Forelimb muscle (tissue), 1 donor: ENCODE data around the gene KIAA0753. TPM values are rescaled to one million over a fixed set of nuclear protein-coding genes. Genes with fewer than 3 reads are reported as not detected.

Experiments
- DNase-seq: peaks from one replicate; pipeline ENCODE4 v3.0.0-alpha.2; 2013; ENCODE audit warnings: low read depth
- polyA plus RNA-seq: library from polyadenylated mRNA; unstranded; fragments of 120-200 nt; gene quantifications from one replicate; pipeline ENCODE4 v1.2.1, GENCODE V29; 2013; ENCODE audit not compliant: insufficient read length

The KIAA0753 gene
- 9.4 TPM for polyA plus RNA-seq

DNA sequence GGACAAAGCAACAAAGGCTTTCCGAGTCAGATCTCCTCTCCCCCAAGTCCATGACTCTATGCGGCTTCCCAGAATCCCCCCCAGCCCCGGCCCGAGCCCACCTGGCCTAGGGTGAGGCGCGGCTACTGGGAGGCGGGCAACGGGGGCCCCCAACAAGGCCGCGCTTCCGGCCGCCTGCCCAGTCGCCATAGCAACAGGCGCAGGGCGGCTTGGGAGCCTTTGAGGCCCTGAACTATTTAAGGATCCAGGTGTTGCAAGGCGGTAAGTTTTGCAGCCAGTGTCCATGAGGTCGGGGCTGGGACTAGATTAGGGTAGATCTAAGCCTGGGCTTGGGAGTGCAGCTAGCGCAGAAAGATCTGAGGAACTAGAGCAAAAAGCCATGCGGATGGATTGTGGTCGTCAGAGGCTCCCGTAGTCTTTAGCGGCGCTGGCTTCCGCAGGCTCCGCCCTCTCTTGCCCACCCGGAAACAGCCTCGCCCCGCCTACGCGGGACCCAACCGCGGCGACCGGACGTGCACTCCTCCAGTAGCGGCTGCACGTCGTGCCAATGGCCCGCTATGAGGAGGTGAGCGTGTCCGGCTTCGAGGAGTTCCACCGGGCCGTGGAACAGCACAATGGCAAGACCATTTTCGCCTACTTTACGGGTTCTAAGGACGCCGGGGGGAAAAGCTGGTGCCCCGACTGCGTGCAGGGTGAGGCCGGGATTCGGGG is at the start of gene KIAA0753, which contains the start of gene TXNDC17:
KIAA0753 (minus strand) TSS at position 176 of the 711 bp plus-strand sequence. CDS start 5,608 bp downstream, outside the sequence.
TXNDC17 (plus strand) TSS at position 525 of the 711 bp plus-strand sequence; CDS start at position 548, 23 bp downstream.
- DNase-seq = peak; percentile 75

- no peak for DNase-seq
These were observed 48.4 kb upstream of the KIAA0753 start for GRCh38 chr17:6688944-6689343.

DNA sequence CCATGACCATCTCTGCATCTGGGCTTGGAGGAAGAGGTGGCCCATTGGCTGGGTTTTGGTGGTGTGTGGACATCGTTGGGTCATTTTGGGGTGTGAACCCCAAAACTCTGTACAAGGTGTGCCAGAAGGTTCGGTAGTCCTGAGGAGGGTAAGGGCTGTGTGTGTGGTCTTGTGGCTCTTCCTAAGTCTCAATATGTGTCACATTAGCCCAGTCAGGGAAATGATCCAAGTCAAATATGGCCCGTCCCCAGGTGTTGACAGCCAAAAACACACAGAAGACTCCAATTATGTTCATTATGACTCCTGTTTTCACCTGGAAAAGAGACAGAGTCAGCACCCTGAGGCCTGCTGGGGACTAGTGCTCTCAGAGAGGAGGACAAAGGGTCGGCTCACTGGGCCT is 45.5 kb upstream of the KIAA0753 start:
- no peak for DNase-seq

DNA sequence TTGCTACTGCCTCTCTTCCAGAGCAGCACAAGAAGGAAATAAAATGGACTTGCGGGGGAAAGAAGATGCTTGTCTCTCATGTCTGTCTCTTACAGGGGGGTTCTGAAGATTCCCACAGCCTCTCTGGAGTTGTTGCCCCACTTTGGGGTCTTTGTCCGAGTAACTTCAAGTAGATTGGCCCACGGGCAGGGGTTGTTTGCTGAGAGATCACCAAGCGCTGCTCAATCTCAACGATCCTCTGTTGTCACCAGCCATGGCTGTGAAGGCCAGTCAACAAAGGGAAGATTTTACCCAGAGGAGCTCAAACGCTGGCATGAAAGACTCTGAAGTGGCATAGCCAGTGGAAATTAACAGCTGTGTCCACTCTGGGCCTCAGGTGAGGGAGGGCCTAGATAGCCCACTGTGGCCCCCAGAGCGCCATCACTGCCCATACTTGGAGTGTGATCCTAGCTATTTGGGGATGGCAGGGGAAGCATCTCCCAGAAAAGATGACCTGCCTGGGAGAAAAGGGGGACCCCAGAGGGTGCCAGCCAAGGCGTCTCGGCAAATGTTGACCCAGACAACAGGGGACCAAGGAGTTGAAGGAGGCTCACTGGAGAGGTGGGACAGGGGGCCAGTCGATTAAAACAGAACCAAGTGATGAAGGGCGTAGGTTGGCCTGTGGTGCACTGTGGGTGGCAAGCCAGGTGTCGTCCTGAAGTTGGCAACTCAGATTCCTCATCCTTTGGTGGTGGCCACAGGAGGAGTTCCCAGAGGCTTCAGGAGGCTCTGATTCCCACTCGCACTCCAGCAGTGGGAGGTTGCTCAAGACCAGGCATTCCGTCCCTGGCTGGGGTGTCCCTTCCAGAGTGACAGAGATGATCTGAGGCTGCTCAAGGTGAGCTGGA is 44.6 kb upstream of the KIAA0753 start:
- no peak for DNase-seq

DNA sequence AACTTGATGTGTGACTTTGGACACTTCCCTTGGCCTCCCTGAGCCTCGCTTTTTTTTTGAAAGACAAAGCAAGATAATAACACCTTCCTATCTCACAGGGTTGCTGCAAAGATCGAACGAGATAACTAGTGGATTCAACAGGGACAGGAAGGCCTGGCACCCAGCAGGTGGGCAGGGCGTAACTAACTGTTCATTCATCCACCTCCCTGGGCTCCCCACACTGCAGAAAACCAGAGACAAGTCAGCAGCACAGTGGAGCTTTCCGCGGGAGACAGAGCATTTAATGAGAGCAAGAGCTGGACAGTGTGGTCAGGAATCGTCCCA is 43.9 kb upstream of the KIAA0753 start:
- no peak for DNase-seq

DNA sequence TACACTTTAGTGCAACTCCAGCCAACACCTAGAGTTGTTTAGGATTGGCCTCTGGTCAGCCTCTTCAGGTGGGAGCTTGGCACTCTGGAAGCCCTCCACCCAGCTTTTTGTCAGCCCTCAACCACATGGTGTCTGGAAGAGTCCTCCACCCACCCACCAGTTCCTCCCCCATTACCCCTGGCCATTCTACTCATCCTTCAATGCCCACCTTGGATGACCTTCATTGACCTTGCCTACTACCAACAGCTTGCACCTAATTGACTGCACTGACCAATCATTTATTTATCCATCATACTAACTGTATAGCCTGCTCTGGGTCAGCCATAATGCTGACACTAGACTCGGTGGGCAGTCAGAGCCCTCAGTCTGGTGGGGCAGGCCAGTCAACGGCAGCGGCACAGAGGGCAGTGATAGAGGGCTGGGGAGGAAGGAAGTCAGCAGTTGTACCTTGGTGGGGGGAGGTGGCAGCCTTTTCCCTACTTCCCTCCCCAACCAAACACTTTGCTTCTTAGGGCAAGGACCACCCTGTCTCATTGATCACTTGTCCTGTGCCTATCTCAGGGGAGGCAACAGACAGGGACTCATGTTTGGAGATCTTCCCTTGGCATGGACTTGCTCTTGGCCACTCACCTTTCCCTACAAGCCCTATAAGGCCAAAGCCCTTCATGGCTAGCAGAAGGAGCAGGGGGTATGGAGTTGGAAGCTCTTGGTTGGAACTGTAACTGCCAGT is 43.4 kb upstream of the KIAA0753 start:
- DNase-seq = no peak

DNA sequence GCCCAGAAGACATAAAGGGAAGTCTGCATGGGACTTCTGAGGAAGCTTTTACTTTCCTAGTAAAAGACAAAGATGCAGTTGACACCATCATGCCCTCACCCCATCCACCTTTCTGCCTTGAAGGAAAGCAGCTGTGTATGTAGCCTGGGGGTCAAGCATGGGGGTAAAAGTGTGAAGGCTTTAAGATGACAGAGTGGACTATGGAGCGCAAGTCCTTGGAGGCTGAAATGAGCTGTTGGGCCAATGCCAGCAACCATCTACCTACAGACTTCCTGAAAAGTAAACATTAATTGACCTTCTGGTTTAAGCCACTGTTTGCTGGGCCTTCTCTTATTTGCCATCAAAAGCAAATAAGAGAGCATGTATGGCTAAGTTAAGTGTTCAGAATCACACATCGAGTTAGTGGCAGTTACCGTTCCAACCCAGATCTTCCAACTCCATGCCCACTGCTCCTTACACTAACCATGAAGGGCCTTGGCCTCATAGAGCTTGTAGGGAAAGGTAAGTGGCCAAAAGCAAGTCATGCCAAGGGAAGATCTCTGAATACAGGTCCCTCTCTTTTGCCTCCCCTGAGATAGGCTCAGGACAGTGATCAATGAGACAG is 42.7 kb upstream of the KIAA0753 start:
- DNase-seq = no peak

GRCh38 chr17:6682339-6682738 is 41.8 kb upstream of the KIAA0753 start:
- DNase-seq = no peak

- DNase-seq = no peak
These were observed 41.2 kb upstream of the KIAA0753 start for GRCh38 chr17:6681671-6682070.

GRCh38 chr17:6681176-6681575 is 40.7 kb upstream of the KIAA0753 start:
- DNase-seq = no peak

DNA sequence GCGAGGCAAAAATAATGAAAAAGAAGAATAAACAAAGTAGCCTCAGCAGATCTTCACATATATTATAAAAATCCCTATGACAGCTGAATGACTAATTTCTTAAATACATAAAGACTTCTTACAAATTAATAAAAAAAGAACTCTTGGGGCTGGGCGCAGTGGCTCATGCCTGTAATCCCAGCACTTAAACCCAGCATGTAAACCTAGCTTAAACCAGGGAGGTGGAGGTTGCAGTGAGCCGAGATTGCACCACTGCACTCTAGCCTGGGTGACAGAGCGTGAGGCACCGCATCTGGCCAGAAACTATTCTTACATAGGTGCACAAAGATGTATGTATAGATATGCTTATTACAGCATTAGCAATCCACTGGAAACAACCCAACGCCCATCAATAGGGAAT is 38.7 kb upstream of the KIAA0753 start:
- DNase-seq = no peak

DNA sequence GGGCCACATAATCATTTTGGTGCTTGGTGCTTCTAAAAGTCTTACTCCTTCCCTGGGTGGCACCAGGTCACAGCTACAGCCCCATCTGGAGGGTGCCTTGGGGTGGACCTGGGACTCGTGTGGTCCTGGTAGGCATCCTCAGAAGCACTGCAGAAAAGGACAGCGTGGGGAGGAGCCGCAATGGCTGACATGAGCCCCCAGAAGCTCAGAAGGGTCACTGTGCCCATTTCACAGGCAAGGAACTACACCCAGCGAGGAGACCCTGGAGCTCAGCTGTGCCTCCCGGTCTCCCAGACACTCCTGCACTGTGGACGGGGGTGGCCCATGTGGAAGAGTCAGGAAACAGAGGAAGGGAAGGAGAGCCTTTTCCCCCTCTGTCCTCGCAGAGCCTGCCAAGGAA is 37.4 kb upstream of the KIAA0753 start:
- DNase-seq = no peak

DNA sequence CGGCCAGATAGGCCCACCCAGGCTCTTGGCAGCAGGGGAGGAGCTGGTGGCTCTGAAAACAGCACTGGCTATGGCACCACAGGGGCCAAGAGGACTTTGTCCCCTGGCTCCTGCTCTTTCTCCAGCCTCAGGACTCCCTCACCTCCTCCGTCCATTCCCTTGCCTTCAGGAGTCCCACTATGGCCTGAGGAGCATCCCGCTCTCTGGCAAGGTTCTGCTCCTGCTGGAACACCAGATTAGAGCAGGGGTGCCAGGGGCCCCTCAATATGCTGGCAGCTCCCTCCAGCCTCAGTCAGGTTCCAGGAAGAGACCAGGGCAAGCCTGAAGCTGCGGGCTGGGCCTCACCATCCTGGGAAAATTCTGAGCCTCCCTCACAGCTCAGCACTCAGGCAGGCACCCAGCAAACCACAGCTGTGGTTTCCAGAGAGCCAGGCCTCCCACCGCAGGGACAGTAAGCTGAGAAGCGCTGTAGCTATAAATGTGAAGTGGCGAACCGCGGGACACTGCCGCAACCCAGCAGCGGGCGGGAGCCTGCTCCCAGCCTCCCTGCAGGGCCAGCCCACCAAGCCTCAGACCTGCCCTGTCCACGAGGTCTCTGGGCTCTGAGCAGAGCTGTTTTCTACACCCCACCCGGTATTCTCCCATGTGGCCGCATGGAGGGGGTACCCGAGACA is 36.8 kb upstream of the KIAA0753 start:
- no peak for DNase-seq

DNA sequence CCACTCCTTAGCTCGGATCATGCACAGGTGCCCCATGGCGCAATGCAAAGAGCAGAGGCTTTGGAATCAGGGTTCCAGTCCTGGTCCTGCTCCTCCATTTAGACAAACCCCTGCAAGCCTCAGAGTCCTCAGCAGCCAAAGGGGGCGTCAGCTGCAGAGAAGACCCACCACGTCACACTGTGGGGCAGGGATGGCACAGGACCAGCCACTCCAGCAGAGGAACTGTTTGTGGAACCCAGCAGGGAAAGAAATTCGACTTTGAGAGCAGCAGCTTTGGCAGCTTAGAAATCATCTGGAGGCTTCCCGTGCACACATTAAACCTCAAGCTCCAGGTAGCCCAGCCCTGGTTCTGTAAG is 36.3 kb upstream of the KIAA0753 start:
- DNase-seq = no peak

DNA sequence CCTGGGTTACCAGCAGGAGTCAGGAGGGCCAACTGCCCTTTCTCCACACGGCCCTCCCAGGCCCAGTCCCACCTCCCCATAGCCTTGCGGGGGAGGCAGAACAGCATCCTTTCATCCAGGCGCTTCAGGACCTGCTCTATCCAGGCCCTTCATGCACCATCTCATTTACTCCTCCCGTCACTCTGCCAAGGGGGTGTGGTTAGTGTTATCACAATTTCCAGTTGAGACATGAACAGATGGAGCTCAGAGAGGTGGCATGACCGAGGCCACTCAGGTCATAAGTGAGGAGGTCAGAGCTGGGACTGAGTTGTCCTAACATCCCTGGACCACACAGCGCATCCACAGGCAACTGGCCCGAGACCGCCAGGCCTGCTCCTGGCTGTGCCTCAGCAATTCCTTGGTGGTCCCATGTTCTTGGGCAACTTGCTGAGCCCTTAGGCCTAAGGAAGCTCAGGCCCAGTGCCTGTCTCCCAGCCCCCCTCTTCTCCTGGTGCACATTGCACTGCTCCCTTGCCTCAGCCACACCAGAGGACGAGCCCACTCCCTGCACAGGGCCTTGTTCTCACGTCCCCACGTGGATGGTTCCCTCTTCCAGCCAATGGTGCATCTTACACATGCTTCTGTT is 34.8 kb upstream of the KIAA0753 start:
- DNase-seq = no peak

- DNase-seq = no peak
These were observed 34.1 kb upstream of the KIAA0753 start for GRCh38 chr17:6674586-6674985.

GRCh38 chr17:6671431-6671830 is 30.9 kb upstream of the KIAA0753 start:
- no peak for DNase-seq

GRCh38 chr17:6670999-6671398 is 30.5 kb upstream of the KIAA0753 start:
- no peak for DNase-seq

GRCh38 chr17:6670571-6670970 is 30.1 kb upstream of the KIAA0753 start:
- DNase-seq = no peak

DNA sequence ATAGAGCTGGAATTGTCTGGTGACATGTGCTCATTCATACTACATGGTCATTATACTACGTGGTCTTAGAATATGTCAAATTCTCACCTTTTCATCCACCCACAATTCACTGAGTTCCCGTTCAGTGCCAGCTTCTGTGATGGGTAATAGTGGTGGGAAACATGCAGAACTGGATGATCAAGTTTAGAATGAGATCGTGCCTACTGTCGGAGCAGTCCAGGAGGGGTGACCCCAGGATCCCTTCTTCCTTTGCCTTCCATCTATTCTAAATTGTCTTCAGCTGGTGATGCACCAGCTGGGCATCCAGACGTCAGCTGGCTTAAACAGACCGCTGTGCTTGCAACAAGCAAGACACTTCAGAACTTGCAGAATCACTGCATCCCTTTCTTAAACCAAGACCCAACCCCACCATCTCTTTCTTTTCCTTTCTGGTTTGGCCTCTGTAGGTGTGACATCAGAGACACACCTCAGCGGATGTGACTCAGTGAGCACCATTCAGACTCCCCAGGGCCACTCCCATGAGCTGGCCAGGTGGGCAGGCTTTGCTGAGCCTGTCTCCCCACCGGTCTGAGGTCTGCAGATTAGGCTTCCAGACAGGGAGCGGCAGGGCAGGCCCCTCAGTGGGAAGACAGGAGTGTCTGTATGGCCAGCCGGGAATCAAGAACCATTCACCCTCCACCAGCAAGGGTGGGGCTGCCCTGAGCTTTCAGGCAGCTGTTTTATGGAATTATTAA is 29.1 kb upstream of the KIAA0753 start:
- no peak for DNase-seq
